ENCODE data around the gene USP48.

- TF ChIP-seq CTCF (conservative IDR thresholded peaks at IDR 0.05 in 1 of 2, IDR thresholded peaks at IDR 0.05 in 1 of 2; ENCODE audit: low read depth in 1 of 2, low read length in 2 of 2) (no peak), EZH2 (IDR thresholded peaks at IDR 0.05; ENCODE audit: low read length, missing control alignments) (no peak)
Measured at GRCh38 chr1:21786640-21787039, 3.7 kb upstream of the USP48 start.
